ENCODE measurements around the gene PEX14. TPM values are rescaled to one million over a fixed set of nuclear protein-coding genes. Genes with fewer than 3 reads are reported as not detected.

Gene PEX14
- polyA plus RNA-seq, 1 donor from 2014 or later: 13.5 TPM

GRCh38 chr1:10651389-10651766 is 176.6 kb downstream of the PEX14 start:
- H3K36me3 ChIP-seq (ENCODE audit: insufficient read depth, low read length): no peaks in the 10 kb centered on the region
- H3K4me2 ChIP-seq (ENCODE audit: low read length): no peak overlapping the region

GRCh38 chr1:10651793-10652192 is 177.0 kb downstream of the PEX14 start:
- no peak overlapping the region for H3K9ac ChIP-seq (ENCODE audit: low read length)
- H3K9me3 ChIP-seq (ENCODE audit: low read length): no peaks in the 10 kb centered on the region
- H3K4me2 ChIP-seq (ENCODE audit: low read length): no peak overlapping the region
- H3K4me3 ChIP-seq (ENCODE audit: low read length): no peak overlapping the region
- no peaks in the 10 kb centered on the region for H4K20me1 ChIP-seq (ENCODE audit: insufficient read depth)
- no peaks in the 10 kb centered on the region for H3K9me2 ChIP-seq (ENCODE audit: insufficient read depth, low read length)
- no peaks in the 10 kb centered on the region for H3K36me3 ChIP-seq (ENCODE audit: insufficient read depth, low read length)
- H3K27ac ChIP-seq (ENCODE audit: low read length): no peak overlapping the region
- TF ChIP-seq SMC3 (conservative IDR thresholded peaks at IDR 0.05; ENCODE audit: poor library complexity): no peak
- no peak for TF ChIP-seq CTCF (IDR thresholded peaks at IDR 0.05; ENCODE audit: poor library complexity, severe bottlenecking)
- no peak for TF ChIP-seq POLR2AphosphoS5 (IDR thresholded peaks at IDR 0.05)
- TF ChIP-seq RAD21 (conservative IDR thresholded peaks at IDR 0.05): no peak
- no peak for TF ChIP-seq EZH2 (IDR thresholded peaks at IDR 0.05; ENCODE audit: borderline replicate concordance, insufficient read depth, low read length, poor library complexity, severe bottlenecking)
- no peak for TF ChIP-seq MXI1 (conservative IDR thresholded peaks at IDR 0.05; ENCODE audit: poor library complexity, severe bottlenecking)
- no peak for TF ChIP-seq TAF1 (IDR thresholded peaks at IDR 0.05; ENCODE audit: low read depth)
- no peak for TF ChIP-seq REST (IDR thresholded peaks at IDR 0.05; ENCODE audit: borderline replicate concordance)
- no peak for TF ChIP-seq EP300 (conservative IDR thresholded peaks at IDR 0.05; ENCODE audit: poor library complexity, severe bottlenecking)
- H3K27me3 ChIP-seq (ENCODE audit: insufficient read depth, low read depth, low read length): no peaks in the 10 kb centered on the region
- H2AFZ ChIP-seq (ENCODE audit: low read depth, low read length): no peak overlapping the region
- H3F3A ChIP-seq (ENCODE audit: insufficient read depth, low read length, poor library complexity, severe bottlenecking): no peaks in the 10 kb centered on the region
- no peaks in the 10 kb centered on the region for H3K79me2 ChIP-seq (replicated peaks; ENCODE audit: insufficient read depth, low read length)

More at GRCh38 chr1:10651389-10651766, 176.6 kb downstream of the PEX14 start:
- H3K27ac ChIP-seq (ENCODE audit: low read length): no peak overlapping the region
- no peaks in the 10 kb centered on the region for H3K9me3 ChIP-seq (ENCODE audit: low read length)
- H3K9ac ChIP-seq (ENCODE audit: low read length): no peak overlapping the region
- H3K27me3 ChIP-seq (ENCODE audit: insufficient read depth, low read depth, low read length): no peaks in the 10 kb centered on the region
- no peaks in the 10 kb centered on the region for H3F3A ChIP-seq (ENCODE audit: insufficient read depth, low read length, poor library complexity, severe bottlenecking)
- no peak for TF ChIP-seq REST (IDR thresholded peaks at IDR 0.05; ENCODE audit: borderline replicate concordance)
- TF ChIP-seq POLR2AphosphoS5 (IDR thresholded peaks at IDR 0.05): no peak
- TF ChIP-seq EP300 (conservative IDR thresholded peaks at IDR 0.05; ENCODE audit: poor library complexity, severe bottlenecking): no peak
- no peak for TF ChIP-seq RAD21 (conservative IDR thresholded peaks at IDR 0.05)
- TF ChIP-seq TAF1 (IDR thresholded peaks at IDR 0.05; ENCODE audit: low read depth): no peak
- no peaks in the 10 kb centered on the region for H3K9me2 ChIP-seq (ENCODE audit: insufficient read depth, low read length)
- H2AFZ ChIP-seq (ENCODE audit: low read depth, low read length): no peak overlapping the region
- no peak overlapping the region for H3K4me3 ChIP-seq (ENCODE audit: low read length)
- H3K79me2 ChIP-seq (replicated peaks; ENCODE audit: insufficient read depth, low read length): no peaks in the 10 kb centered on the region
- no peaks in the 10 kb centered on the region for H4K20me1 ChIP-seq (ENCODE audit: insufficient read depth)
